A549 (cell line): Measurements from ENCODE around the gene KAT6B. TPM values are rescaled to one million over a fixed set of nuclear protein-coding genes. Genes with fewer than 3 reads are reported as not detected.

Experiments
- ATAC-seq, 2 experiments: fragments of 200-7000 bp in 1 of 2; fragments of >200 bp in 1 of 2; cut with Nextera tagmentation in 1 of 2; cut with Tn5 transposase in 1 of 2; 3 replicates each; pipeline versions ENCODE4 v1.8.0 to v1.9.1; 2018 to 2020; ENCODE audit warnings: mild to moderate bottlenecking in 1 of 2, moderate library complexity in 1 of 2
- CTCF ChIA-PET: fragments of 300-600 bp; sonication (Branson Sonifier 250); formaldehyde crosslinking; extraction: SDS; loops from one replicate; lab custom pipeline; 2021; ENCODE audit warnings: antibody characterized with exemption, inconsistent platforms; lab: Yijun Ruan, JAX
- POLR2A ChIA-PET: fragments of 350-600 bp; formaldehyde crosslinking; extraction: SDS; loops from one replicate; lab custom pipeline; 2021; ENCODE audit warnings: antibody characterized with exemption, inconsistent platforms; lab: Yijun Ruan, JAX
- DNase-seq, 2 experiments: peaks; one replicate each; pipeline versions ENCODE4 v3.0.0 to v3.0.0-alpha.2; 2011 to 2016; ENCODE audit warnings: low read depth in 1 of 2, low spot score in 1 of 2
- FAIRE-seq: peaks from 2 replicates; lab custom pipeline; 2011; peaks lifted over from hg19 to GRCh38; lab: Jason Lieb, UNC
- H3K27ac ChIP-seq, 2 experiments: fragments of >200 bp; sonication (Bioruptor Twin); formaldehyde crosslinking; 3 replicates each; pipeline ENCODE4 v1.5.1; 2016 to 2017
- H3K4me1 ChIP-seq: fragments of >200 bp; sonication (Bioruptor Twin); formaldehyde crosslinking; 3 replicates; pipeline ENCODE4 v1.6.1; 2016
- H3K4me2 ChIP-seq: fragments of >200 bp; sonication (Bioruptor Twin); formaldehyde crosslinking; 3 replicates; pipeline ENCODE4 v1.6.1; 2016
- H3K4me3 ChIP-seq: fragments of >200 bp; sonication (Bioruptor Twin); formaldehyde crosslinking; 3 replicates; pipeline ENCODE4 v1.5.1; 2016
- H3K9me3 ChIP-seq: fragments of >200 bp; sonication (Bioruptor Twin); formaldehyde crosslinking; 3 replicates; pipeline ENCODE4 v1.6.1; 2016
- ATOH8 ChIP-seq: fragments of 250-450 bp; sonication (Bioruptor Pico); IDR thresholded peaks from 2 replicates; pipeline ENCODE4 v1.5.0; 2020; ENCODE audit warnings: low read depth, mild to moderate bottlenecking, moderate library complexity
- BHLHE40 ChIP-seq: IDR thresholded peaks from 2 replicates; pipeline ENCODE4 v1.6.1; 2012; ENCODE audit warnings: low read depth, low read length, inconsistent platforms
- CBX2 ChIP-seq: fragments of 200-600 bp; sonication (generic); IDR thresholded peaks from 2 replicates; pipeline ENCODE4 v1.6.1; 2016; ENCODE audit warnings: low read depth, mild to moderate bottlenecking, borderline replicate concordance
- CHD4 ChIP-seq: fragments of 200-600 bp; sonication (generic); IDR thresholded peaks from 2 replicates; pipeline ENCODE4 v1.6.1; 2016; ENCODE audit warnings: antibody characterized with exemption, mild to moderate bottlenecking, borderline replicate concordance
- EHF ChIP-seq: fragments of 250-450 bp; sonication (Bioruptor Pico); IDR thresholded peaks from 2 replicates; pipeline ENCODE4 v1.5.0; 2020; ENCODE audit warnings: mild to moderate bottlenecking
- EHMT2 ChIP-seq: fragments of 200-600 bp; sonication (generic); IDR thresholded peaks from 2 replicates; pipeline ENCODE4 v1.6.1; 2016; ENCODE audit warnings: antibody characterized with exemption, low read depth, mild to moderate bottlenecking, moderate library complexity
- ELK1 ChIP-seq: fragments of 150-350 bp; IDR thresholded peaks from 2 replicates; pipeline ENCODE4 v1.6.1; 2014; ENCODE audit warnings: low read depth, mild to moderate bottlenecking, low read length
- EP300 ChIP-seq, 2 experiments: fragments of >200 bp; sonication (Bioruptor Twin); formaldehyde crosslinking; IDR thresholded peaks; 2 replicates in 1 of 2; 3 replicates in 1 of 2; pipeline ENCODE4 v1.6.1; 2016 to 2017
- FOXS1 ChIP-seq: fragments of 250-450 bp; sonication (Bioruptor Pico); IDR thresholded peaks from 2 replicates; pipeline ENCODE4 v1.5.0; 2020; ENCODE audit warnings: mild to moderate bottlenecking, moderate library complexity
- HDAC2 ChIP-seq: fragments of 200-600 bp; sonication (generic); IDR thresholded peaks from 2 replicates; pipeline ENCODE4 v1.6.1; 2016
- HOXA7 ChIP-seq: fragments of 250-450 bp; sonication (Bioruptor Pico); IDR thresholded peaks from 2 replicates; pipeline ENCODE4 v1.5.0; 2020; ENCODE audit warnings: mild to moderate bottlenecking, moderate library complexity
- HOXB5 ChIP-seq: fragments of 250-450 bp; sonication (Bioruptor Pico); IDR thresholded peaks from 2 replicates; pipeline ENCODE4 v1.5.0; 2020; ENCODE audit warnings: mild to moderate bottlenecking, moderate library complexity
- KDM1A ChIP-seq: fragments of 200-600 bp; sonication (generic); IDR thresholded peaks from 2 replicates; pipeline ENCODE4 v1.6.1; 2016; ENCODE audit warnings: low read depth, mild to moderate bottlenecking
- MAFK ChIP-seq: fragments of 450-650 bp; IDR thresholded peaks from 2 replicates; pipeline ENCODE4 v1.6.1; 2014; ENCODE audit not compliant: partially characterized antibody
- MAZ ChIP-seq: fragments of 150-350 bp; IDR thresholded peaks from 2 replicates; pipeline ENCODE4 v1.6.1; 2014; ENCODE audit warnings: antibody characterized with exemption, low read depth, low read length, borderline replicate concordance
- MYC ChIP-seq: IDR thresholded peaks from 2 replicates; pipeline ENCODE4 v1.6.1; 2012; ENCODE audit warnings: mild to moderate bottlenecking, inconsistent platforms, low read length, improper control_type of control experiment, borderline replicate concordance
- NR3C1 ChIP-seq: fragments of >200 bp; sonication (Bioruptor Twin); formaldehyde crosslinking; IDR thresholded peaks from 3 replicates; pipeline ENCODE4 v1.6.1; 2017
- PHF8 ChIP-seq: fragments of 200-600 bp; sonication (generic); IDR thresholded peaks from 2 replicates; pipeline ENCODE4 v1.6.1; 2016; ENCODE audit warnings: low read depth, mild to moderate bottlenecking, antibody characterized with exemption, moderate library complexity, borderline replicate concordance
- RCOR1 ChIP-seq: fragments of 150-350 bp; IDR thresholded peaks from 2 replicates; pipeline ENCODE4 v1.6.1; 2014; ENCODE audit warnings: antibody characterized with exemption, low read length, low read depth
- RFX5 ChIP-seq: fragments of 450-650 bp; IDR thresholded peaks from 2 replicates; pipeline ENCODE4 v1.7.1; 2014; ENCODE audit warnings: antibody characterized with exemption, mild to moderate bottlenecking, moderate library complexity
- RNF2 ChIP-seq: fragments of 200-600 bp; sonication (generic); IDR thresholded peaks from 2 replicates; pipeline ENCODE4 v1.6.1; 2016; ENCODE audit warnings: low read depth, mild to moderate bottlenecking, antibody characterized with exemption, moderate library complexity, borderline replicate concordance
- TFCP2L1 ChIP-seq: fragments of 250-450 bp; sonication (Bioruptor Pico); IDR thresholded peaks from 2 replicates; pipeline ENCODE4 v1.5.0; 2021; ENCODE audit warnings: mild to moderate bottlenecking
- TP53 ChIP-seq: fragments of 250-450 bp; sonication (Bioruptor Pico); IDR thresholded peaks from 2 replicates; pipeline ENCODE4 v1.5.0; 2021; ENCODE audit warnings: mild to moderate bottlenecking, moderate library complexity
- ZSCAN20 ChIP-seq: fragments of 250-450 bp; sonication (Bioruptor Pico); IDR thresholded peaks from 2 replicates; pipeline ENCODE4 v1.8.0; 2022; ENCODE audit warnings: mild to moderate bottlenecking, moderate library complexity
- WGBS: methylation state at CpG from one replicate; pipeline ENCODE4 v1.1.6; 2017; ENCODE audit errors: missing lambda C conversion rate; 5-methylcytosine and 5-hydroxymethylcytosine counted together
- polyA plus RNA-seq, 4 experiments: library from polyadenylated mRNA; depleted of rRNA in 3 of 4; stranded (reverse); fragments of >200 nt; fragmentation: RNase III in 1 of 4; extraction: RNeasy Plus Mini Kit Qiagen cat#74134 plus additional on column Dnase treatment in 1 of 4; gene quantifications; 2 replicates in 3 of 4; 3 replicates in 1 of 4; pipeline ENCODE4 v1.2.3, GENCODE V29; 2011 to 2017
- TF ChIP-seq, protein P1 (sequence below): fragments of 250-450 bp; sonication (Bioruptor Pico); IDR thresholded peaks from 2 replicates; pipeline ENCODE4 v1.5.0; 2021; ENCODE audit warnings: mild to moderate bottlenecking, moderate library complexity, borderline replicate concordance
- TF ChIP-seq, protein P2 (sequence below): fragments of 450-650 bp; IDR thresholded peaks from 2 replicates; pipeline ENCODE4 v1.6.1; 2014; ENCODE audit warnings: antibody characterized with exemption
- TF ChIP-seq, protein P3 (sequence below): IDR thresholded peaks from 2 replicates; pipeline ENCODE4 v1.6.1; 2012

The KAT6B gene
- polyA plus RNA-seq, 2 of the 4 experiments (the other 2 are of a cell fraction): 5.6 to 5.7 TPM

DNA sequence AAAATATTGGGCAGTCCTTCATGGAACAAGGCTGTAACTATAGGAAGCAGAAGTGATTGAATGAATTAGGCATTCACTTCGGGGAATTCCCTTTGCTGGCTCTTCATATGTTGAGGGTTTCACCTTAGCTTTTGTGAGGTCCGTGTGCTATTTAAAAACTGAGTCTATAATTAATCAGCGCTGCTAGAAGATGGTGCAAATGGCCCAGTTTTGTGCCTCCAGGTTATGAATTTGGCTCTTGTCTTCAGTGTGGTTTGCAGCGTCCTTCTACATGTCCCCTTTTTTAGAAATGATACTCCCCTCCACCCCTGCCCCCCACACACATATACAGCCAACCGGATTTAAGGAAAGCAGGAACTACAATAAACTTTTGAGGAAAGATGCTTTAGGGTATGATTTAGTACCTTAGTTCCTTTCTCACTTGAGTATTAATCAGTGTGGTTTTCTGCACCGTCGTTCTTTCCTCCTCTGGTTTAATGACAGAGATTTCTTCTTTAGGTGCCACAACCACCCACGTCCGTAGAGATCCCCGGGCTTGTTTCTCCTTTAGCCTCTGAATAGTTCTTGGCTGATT lies 174.4 kb downstream of the KAT6B start:
- ATAC-seq (no peak), DNase-seq (no peak), FAIRE-seq (no peak)
- Histone ChIP-seq H3K4me3 (no peak overlapping the region), H3K4me2 (no peak overlapping the region), H3K27ac (no peak overlapping the region), H3K9me3 (no peaks in the 10 kb centered on the region), H3K4me1 (no peaks in the 10 kb centered on the region)
- WGBS: 88% methylated on average over 10 of the region's 10 CpGs
- POLR2A ChIA-PET: no interaction called here
- TF ChIP-seq RFX5: no peak
- TF ChIP-seq TFCP2L1 (CRISPR knock-in tag): no peak
- TF ChIP-seq HDAC2: no peak
- no peak for TF ChIP-seq CHD4
- TF ChIP-seq BHLHE40: no peak
- TF ChIP-seq MYC: no peak
- TF ChIP-seq FOXS1: no peak
- no peak for TF ChIP-seq HOXB5 (CRISPR knock-in tag)
- TF ChIP-seq CBX2: no peak
- no peak for TF ChIP-seq MAZ
- TF ChIP-seq PHF8: no peak
- TF ChIP-seq EHF (CRISPR knock-in tag): no peak
- TF ChIP-seq, protein P1, sequence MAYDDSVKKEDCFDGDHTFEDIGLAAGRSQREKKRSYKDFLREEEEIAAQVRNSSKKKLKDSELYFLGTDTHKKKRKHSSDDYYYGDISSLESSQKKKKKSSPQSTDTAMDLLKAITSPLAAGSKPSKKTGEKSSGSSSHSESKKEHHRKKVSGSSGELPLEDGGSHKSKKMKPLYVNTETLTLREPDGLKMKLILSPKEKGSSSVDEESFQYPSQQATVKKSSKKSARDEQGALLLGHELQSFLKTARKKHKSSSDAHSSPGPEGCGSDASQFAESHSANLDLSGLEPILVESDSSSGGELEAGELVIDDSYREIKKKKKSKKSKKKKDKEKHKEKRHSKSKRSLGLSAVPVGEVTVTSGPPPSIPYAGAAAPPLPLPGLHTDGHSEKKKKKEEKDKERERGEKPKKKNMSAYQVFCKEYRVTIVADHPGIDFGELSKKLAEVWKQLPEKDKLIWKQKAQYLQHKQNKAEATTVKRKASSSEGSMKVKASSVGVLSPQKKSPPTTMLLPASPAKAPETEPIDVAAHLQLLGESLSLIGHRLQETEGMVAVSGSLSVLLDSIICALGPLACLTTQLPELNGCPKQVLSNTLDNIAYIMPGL: no peak
- no peak for TF ChIP-seq EP300 (IDR thresholded peaks at IDR 0.05)
- no peak for TF ChIP-seq HOXA7
- TF ChIP-seq RNF2: no peak
- CTCF ChIA-PET: no interaction called here

DNA sequence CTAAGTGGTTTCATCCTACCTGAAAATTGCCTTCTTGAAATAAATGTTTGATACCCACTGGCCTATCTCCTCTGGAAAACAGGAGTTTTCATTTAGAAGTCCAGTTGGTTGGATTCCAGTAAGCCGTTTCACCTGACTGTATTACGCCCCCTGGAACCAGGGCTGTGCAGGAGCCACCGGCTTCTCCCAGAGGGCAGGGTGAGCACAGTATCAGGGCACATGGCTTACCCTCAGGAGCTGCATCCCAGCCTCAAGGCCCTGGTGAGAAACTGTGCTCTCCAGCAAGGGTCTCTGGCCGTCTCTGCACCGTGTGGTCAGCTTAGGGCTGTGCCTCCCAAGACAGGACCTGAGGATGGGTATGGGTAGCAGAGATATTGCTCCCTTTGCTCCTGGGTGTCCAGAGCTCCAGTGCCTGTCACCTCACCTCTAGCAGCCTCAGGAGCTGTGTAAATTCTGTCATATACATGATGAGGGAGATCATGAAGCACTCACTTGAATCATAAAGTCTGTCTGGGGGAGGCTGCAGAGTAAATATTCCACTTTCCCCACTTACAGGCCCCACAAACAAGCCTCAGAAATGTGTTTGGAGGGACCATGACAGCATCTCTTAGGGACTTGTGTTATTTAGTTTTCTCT lies 175.4 kb downstream of the KAT6B start:
- ChIA-PET POLR2A (no interaction called here), CTCF (no interaction called here)
- DNase-seq: no peak
- no peaks in the 10 kb centered on the region for H3K9me3 ChIP-seq
- H3K4me3 ChIP-seq: no peak overlapping the region
- no peak overlapping the region for H3K27ac ChIP-seq
- H3K4me1 ChIP-seq: no peaks in the 10 kb centered on the region
- no peak overlapping the region for H3K4me2 ChIP-seq
- TF ChIP-seq BHLHE40 (no peak), HOXA7 (no peak)
- TF ChIP-seq, all 56 proteins: peak for 0
- no peak; a peak in 2 of 6 replicates for ATAC-seq
- no peak for FAIRE-seq
- WGBS: 90% methylated on average over 3 of the region's 5 CpGs

DNA sequence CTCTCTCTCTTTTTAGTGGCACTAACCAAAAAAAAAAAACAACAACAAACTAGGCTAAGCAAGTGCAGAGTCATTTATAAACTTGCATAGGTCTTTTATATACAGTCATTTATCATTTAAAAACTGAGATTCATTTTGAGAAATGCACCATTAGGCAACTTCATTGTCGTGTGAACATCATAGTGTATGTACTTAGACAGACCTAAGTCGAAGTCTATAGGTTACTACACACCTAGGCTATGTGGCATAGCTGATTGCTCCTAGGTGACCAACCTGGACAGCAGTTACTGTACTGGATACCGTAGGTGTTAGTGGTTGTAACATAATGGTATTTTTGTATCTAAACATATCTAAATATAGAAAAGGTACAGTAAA lies 175.9 kb downstream of the KAT6B start:
- H3K4me3 ChIP-seq: no peak overlapping the region
- ATAC-seq: no peak
- no peaks in the 10 kb centered on the region for H3K4me1 ChIP-seq
- H3K9me3 ChIP-seq: no peaks in the 10 kb centered on the region
- DNase-seq: no peak
- FAIRE-seq: no peak
- ChIA-PET POLR2A (no interaction called here), CTCF (interaction anchor here (1.8 kb wide), 1 partner anchor 21 kb away, joined by 6 read pairs; no protein-coding TSS in a partner anchor)
- no peak overlapping the region for H3K4me2 ChIP-seq
- TF ChIP-seq BHLHE40: no peak
- no peak for TF ChIP-seq KDM1A
- no peak for TF ChIP-seq NR3C1
- no peak for TF ChIP-seq RCOR1
- TF ChIP-seq ATOH8: no peak
- TF ChIP-seq, protein P2, sequence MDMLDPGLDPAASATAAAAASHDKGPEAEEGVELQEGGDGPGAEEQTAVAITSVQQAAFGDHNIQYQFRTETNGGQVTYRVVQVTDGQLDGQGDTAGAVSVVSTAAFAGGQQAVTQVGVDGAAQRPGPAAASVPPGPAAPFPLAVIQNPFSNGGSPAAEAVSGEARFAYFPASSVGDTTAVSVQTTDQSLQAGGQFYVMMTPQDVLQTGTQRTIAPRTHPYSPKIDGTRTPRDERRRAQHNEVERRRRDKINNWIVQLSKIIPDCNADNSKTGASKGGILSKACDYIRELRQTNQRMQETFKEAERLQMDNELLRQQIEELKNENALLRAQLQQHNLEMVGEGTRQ: no peak
- TF ChIP-seq, protein P3, sequence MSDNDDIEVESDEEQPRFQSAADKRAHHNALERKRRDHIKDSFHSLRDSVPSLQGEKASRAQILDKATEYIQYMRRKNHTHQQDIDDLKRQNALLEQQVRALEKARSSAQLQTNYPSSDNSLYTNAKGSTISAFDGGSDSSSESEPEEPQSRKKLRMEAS: no peak
- no peak for TF ChIP-seq TP53 (CRISPR knock-in tag)
- no peak for TF ChIP-seq MAFK
- no peak for TF ChIP-seq TFCP2L1 (CRISPR knock-in tag)
- TF ChIP-seq PHF8: no peak
- TF ChIP-seq ELK1: no peak
- TF ChIP-seq EHMT2: no peak
- TF ChIP-seq ZSCAN20: no peak
- whole genome bisulfite sequencing: 90% methylated on average over 3 of the region's 3 CpGs
- no peak overlapping the region for H3K27ac ChIP-seq
